ENCODE measurements around the gene ATP9B.
"Not testable (repeated sequence)": the region's sequence is repeated elsewhere in the genome, so short reads cannot be mapped to it uniquely, and the experiment has no call there.

Gene ATP9B

DNA sequence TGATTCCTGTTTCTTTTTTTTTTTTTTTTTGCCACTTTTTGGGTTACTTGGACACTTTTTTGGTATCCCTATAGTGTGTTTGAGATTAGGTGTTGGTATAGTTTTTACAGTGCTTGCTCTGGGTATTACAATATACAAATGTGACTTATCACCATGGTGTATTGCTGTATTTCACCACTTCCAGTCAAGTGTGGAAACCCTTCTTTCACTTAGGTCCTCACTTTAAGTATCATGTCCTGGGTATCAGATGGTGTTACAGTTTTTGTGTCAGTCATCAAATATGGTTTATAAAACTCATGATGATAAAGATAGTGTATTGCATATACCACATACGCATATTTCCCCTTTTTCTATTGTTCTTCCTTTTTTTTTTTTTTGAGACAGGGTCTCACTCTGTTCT lies 1.8 kb downstream of the ATP9B start:
- DNase-seq = no peak

DNA sequence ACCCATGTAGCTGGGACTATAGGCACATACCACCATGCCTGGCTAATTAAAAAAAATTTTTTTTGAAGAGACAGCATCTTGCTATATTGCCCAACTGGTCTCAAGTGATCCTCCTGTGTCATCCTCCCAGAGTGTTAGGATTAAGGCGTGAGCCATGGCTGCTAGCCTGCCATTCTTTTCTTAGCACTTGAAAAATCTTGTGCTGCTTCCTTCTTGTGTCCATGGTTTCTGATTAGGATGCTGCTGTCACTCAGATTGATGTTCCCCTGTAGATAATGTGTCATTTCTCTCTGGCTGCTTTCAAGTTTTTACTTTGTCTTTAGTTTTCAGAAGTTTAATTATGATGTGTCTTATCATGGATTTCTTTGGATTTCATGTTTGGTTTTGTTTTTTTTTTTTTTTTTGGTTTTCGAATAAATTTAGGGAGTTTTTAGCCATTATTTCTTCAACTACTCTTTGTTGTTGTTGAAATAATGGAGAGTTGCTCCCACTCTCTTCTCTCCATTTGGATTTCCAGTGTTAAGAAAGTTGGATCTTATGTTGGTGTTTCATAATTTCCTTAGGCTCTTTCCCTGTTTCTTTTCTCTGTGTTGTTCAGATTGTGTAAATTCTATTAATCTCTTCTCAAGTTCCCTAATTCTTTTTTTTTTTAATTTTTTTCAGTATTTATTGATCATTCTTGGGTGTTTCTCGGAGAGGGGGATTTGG lies 2.5 kb downstream of the ATP9B start:
- DNase-seq = no peak

DNA sequence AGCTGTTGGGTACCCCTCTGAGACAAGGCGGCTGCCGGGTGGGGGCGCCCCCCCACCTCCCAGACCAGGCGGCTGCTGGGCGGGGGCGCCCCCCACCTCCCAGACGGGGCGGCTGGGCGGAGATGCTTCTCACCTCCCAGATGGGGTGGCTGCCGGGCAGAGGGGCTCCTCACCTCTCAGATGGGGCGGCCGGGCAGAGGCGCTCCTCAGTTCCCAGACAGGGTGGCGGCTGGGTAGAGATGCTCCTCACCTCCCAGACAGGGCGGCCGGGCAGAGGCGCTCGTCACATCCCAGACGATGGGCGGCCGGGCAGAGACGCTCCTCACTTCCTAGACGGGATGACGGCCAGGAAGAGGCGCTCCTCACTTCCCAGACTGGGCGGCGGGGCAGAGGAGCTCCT lies 3.5 kb downstream of the ATP9B start:
- not testable (repeated sequence) for DNase-seq

DNA sequence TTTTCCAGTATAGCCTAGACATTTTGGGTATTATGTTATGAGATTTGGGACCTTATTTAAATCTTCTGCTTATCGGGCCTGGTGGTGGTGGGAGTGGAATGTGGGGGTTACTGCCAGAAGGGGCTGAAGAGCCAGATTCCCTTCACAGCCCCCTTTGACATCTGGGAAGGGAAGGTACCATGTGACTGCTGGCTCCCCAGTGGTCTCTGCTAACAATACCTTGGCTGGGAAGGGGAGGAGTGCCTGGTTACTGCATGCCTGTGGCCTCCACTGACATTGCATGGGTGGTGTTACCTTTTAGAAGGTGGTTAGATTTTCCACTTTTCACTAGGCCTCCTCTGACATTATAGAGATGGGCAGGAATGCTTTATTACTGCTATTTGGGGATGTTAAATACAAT lies 8.0 kb downstream of the ATP9B start:
- no peak for DNase-seq

DNA sequence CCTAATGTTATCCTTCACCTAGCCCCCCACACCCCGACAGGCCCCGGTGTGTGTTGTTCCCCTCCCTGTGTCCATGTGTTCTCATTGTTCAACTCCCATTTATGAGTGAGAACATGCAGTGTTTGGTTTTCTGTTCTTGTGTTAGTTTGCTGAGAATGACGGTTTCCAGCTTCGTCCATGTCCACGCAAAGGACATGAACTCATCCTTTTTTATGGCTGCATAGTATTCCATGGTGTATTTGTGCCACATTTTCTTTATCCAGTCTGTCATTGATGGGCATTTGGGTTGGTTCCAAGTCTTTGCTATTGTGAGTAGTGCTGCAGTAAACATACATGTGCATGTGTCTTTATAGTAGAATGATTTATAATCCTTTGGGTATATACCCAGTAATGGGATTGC lies 9.6 kb downstream of the ATP9B start:
- not testable (repeated sequence) for DNase-seq

DNA sequence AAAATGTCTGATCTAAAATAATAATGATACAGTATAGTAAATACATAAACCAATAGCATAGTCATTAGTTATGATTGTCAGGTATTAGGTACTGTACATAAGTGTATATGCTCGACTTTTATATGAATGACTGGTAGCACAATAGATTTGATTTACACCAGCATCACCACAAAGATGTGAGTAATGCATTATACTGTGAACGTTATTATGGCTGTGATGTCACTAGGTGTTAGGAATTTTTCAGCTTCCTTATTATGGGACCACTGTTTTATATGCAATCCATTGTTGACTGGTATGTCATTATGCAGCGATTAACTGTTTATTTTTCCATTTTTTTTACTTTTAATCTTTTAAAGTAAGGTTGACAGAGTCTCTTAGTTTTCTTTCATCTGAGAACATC lies 23.7 kb downstream of the ATP9B start:
- no peak for DNase-seq

DNA sequence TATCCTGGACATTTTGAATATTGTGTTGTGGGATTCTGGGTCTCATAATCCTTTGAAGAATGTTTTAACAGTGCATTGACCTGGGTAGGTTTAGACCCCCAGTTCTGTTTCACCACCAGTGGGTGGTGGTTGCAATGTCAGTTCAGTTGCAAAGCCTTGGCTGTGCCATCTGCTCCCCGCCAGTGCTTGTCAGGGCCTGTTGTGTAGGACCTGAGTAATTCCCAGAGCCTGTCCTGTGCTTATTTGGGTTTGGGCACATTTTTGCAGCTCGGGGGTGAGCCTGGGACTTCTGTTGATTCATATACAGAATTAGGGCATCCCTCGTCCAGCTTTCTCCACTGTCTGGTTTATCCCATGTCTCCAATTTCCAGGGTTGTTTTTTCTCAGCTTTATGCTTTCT lies 24.8 kb downstream of the ATP9B start:
- no peak for DNase-seq

DNA sequence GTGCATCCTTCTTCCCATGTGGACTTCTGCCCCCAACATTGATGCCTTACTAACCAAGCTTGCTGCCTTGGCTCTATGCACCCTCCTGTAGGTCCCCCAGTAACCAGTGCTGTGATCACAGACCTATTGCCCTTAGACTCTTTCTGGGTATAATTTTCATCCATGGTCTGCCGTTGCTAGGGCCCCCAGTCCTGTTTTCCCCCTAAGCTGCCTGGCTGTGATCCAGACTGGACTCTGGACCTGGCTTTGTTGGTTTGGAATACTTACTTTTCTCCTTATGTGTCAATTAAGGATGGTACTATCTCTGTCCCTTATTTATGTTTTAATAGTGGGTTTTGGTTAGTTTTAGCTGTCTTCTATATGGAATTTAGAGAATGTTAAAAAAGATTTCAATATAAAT lies 26.0 kb downstream of the ATP9B start:
- DNase-seq = no peak

DNA sequence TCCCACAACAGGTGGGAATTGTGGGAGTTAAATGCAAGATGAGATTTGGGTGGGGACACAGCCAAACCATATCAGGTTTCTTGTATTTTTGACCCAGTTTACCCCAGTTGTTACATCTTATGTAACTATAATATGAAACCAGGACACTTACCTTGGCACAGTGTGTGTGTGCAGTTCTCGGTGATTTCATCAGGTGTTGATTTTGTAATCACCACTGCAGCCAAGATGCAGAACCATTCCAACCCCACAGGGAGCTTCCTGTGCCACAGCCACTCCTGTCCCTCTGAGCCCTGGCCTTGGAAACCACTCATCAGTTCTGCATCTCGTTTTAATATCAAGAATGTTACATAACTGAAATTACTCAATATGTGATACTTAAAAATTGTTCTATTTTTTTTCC lies 31.8 kb downstream of the ATP9B start:
- no peak for DNase-seq

DNA sequence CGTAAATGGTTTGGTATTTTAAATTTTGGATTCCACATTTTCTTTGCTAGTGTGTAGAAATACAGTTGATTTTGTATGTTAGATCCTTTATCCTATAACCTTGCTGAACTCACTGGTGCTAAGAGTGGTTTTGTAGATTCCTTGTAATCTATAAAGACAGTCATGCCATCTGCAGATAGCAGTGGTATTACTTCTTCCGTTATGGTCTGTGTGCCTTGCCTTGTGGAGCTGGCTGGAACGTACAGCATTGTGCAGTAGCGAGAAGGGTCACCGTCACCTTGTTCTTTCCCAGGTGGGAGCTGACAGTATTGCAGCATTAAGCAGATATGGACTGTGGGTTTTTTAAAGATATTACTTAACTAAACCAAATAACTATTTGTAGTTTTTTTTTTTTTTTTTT lies 33.7 kb downstream of the ATP9B start:
- DNase-seq = no peak

DNA sequence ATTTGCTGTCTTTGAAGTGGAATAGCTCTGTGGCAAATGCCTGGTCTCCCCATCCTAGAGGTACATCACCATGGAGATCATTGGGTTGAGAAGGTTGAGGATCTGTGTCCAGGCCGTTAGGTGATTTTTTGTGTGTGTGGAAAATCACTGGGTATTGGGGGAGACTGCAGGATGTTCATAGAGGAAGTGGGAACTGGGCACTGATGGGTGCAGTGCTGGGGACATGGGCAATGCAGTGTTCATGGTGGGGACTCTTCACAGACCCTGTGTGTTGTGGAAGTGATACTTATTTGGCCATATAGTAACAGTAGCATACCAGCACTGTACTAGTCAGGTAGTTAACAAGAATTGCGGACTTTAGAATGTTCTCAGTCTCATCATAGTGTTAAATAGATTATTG lies 34.9 kb downstream of the ATP9B start:
- no peak for DNase-seq

DNA sequence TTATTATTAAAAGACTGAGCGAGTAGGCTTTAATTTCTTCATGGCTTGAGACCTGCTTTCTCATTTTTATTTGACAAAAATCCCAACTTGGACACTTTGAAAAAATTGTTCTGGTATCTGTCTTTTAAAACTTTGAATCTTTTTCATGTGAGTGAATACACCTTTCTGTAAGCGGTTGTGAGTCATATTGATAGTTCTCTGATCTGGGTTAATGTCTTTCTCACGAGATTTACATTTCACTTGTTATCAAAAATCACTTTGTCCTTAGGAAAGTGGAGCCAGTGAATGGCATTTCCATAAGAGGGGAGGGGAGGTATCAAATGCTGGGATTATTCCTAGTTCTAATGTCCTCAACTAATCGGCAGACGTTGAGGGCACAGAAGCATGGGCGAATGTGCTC lies 36.3 kb downstream of the ATP9B start:
- no peak for DNase-seq

DNA sequence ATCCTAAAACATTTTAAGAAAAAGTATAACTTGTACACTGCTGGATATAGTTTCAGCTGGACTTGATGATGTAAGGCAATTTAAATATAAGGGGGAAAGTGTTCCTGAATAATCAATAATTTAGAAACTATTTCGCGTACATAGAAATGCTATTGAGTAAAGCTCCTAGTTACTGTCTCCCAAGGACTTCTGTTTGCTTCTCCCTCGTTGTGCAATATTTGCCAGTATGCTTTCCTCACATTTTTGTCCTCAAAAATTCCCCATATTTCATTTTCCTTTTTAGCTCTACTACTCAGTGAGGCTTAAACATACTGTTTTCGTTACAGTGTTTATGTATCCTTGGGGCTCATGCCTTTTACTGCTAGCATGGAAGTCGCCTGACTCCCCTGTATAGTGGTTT lies 36.9 kb downstream of the ATP9B start:
- DNase-seq = no peak

DNA sequence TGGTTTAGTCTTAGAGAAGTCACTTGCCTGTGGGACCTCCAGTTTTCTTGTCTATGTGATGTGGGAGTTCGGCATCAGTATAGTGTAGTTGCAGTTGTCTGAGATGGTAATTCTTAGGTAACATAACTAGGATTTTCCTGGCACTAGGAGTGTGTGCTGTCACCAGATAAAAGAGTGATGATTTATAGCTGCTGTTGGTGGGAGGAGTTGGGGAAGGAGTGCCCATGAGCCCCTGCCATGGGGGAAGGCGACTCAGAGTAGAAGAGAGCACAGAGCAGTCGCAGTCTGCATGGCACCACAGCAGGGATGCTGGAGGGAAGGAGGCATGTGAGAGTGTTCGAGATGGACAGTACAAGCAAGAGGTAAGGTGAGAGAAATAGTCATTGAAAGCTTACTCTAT lies 38.7 kb downstream of the ATP9B start:
- no peak for DNase-seq

DNA sequence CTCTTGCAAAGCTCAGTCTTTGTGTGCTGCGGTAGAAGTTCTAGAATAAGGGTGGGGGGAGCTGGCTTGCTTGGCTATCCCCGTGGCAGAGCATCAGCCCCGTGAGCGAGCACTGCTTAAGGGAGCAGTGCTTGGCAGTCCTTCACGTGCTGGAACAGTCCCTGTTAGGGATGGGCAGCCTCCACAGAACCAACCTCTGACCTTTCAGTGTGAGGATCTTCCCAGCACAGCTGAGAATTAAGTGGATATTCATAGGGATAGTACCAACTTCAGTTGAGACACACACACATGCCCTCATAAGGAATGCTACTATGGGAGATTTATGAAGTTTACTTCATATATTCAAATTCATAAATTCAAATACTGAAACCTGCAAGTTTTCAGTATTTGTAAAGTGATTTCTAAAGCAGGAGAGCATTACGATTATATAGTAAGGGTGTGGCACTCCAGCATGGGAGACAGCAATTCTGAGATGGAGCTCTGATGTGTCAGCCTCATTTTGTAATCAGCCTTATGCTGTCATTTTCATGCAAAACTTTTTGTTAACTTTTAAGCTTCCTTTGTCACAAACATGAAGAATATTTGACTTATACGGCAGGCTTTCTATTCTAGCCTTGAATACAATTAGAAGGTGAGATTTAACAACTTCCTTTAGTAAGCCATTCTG lies 39.5 kb downstream of the ATP9B start:
- no peak for DNase-seq

DNA sequence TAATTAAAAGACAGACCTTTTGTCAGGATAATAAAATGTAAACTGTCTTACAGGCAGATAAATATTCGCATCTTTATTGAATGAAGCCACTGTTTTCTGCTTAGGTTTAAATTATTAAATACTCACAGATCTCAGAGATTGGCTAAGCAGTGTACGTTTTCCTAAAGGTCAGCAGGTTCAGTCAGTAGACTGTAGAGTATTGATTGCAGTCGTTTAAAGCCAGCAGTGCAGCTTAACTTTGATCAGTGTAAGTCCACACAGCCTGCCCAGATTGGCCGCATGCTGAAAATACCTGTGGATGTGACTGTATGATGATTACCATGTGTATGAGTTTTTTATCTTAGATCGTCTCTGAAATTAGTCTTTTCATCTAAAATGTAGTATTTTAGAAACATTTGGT lies 42.3 kb downstream of the ATP9B start:
- no peak for DNase-seq

DNA sequence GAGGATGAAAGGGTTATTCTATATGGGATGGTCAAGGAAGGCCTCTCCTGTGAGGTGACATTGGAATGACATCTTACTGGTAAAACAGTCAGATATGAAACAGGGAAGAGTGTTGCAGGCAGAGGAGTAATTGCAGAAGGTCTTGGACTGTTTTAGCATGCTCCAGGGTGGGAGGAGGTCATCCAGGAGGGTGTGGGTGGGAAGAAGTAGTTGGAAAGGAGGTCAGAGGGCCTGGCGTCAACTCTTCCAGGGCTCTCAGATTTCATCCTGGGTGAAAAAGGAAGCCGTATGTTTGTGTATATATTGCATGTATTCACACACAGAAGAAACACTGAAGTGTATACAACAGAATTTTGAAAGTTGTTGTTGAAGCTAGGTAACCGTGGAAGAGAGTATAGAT lies 48.2 kb downstream of the ATP9B start:
- no peak for DNase-seq

DNA sequence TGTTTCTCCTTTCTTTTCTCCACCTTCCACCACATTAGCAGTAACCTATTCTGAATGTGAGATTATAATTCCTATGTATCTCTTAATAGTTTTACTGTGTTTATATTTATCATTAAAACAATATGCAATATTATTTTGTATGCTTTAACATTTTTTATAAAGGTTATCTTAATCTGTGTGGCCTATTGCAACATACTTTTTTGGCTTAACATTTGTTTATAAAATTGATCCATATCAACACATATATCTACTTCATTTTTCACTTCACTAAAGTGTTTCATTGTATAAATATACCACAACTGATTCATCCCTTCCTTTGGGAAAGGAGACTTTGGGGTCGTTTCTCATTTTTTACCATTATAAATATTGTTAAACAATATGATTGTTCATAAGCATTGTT lies 48.6 kb downstream of the ATP9B start:
- DNase-seq = no peak

DNA sequence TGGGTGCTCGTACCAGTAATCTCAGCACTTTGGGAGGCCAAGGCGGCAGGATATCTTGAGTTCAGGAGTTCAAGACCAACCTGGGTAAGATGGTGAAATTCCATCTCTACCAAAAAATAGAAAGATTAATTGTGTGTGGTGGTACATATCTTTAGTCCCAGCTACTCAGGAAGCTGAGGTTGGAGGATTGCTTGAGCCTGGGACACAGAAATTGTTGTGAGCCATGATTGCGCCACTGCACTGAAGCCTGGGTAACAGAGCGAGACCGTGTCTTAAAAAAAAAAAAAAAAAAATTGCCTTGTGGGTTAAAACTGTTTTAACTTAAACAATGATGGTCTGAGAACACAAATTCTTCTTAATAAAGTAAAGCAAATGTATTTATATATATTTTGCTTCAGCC lies 49.6 kb downstream of the ATP9B start:
- no peak for DNase-seq

DNA sequence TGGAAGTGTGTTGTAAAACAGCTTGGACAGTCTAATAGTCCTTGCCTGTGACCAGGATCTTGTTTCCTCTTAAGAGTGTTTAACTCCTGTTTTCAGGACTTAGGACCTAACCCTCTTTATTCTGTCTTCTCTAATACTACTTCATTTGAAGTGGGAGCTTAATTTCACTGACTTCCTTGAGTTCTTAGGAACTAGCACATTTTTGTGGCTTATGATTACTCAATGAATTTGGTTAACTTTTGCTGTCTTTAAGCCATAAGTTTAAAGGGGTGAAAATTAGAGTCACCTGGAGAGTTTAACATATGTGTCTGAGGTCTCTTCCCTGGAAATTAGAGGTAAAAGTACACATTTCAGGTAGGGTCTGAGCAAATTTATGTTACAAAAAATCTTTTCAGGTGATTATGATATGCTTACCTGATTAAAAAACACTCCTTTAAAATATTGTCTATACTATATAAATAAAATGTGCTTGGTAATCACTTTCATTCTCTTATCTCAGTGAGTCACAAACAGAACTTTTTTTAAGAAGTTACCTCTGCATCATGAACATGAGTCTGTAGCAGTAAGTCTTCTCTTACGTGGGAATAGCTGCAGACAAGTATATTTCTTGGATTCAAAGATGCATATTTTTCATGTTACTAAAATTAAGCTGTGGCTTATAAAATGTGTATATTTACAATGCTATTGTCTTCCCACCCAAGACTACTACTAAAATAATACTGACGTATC lies 52.7 kb downstream of the ATP9B start:
- no peak for DNase-seq

DNA sequence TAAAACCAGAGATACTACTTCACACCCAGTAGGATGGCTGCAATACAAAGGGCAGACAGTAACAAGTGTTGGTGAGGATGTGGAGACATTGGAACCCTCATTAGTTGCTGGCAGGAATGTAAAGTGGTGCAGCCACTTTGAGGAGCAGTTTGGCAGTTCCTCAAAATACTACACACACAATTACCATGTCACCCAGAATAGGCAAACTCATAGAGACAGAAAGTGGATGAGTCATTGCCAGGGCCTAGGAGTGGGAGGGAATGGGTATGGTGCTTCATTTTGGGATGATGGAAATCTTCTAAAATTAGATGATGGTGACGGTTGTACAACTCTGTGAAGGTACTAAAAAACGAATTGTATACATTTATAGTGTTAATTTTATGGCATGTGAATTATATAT lies 54.8 kb downstream of the ATP9B start:
- DNase-seq = no peak

DNA sequence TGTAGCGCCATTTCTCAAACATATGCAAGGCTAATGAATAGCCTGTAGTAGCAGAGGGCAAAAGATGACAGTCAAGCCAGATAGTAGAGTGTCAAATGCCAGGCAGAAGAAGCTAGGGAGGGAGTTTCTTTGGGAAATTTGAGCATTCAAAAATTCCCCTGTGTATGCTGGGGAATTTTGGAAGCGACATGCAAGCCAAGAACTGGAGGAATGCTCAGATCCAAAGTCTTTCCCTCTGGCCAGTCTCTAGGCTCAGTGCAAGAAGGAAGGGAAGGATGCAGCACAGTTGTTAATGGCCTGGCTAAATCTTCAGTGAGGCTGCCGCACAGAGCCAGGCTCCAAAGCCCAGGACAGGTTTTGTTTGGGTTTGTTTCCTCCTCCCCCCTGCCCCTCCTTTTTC lies 59.9 kb downstream of the ATP9B start:
- DNase-seq = no peak

DNA sequence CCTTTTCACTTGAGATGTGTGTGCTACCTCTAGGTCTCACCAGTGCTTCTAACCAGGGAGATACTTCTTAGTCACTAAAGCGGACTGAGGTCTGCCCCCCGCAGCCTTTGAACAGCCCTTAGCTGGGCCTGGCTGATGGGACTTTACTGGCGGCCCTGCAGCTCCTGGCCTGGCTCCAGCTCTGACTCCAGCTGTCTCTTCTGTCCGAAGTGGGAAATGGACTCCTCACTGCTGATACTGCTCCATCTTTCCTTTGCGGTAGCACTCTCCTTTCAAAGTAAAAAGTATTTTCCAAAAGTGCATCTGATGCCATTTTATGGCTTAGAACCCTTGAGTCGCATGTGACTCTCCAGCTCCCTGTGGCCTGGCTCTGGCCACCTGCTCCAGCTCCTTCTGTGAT lies 64.5 kb downstream of the ATP9B start:
- no peak for DNase-seq

DNA sequence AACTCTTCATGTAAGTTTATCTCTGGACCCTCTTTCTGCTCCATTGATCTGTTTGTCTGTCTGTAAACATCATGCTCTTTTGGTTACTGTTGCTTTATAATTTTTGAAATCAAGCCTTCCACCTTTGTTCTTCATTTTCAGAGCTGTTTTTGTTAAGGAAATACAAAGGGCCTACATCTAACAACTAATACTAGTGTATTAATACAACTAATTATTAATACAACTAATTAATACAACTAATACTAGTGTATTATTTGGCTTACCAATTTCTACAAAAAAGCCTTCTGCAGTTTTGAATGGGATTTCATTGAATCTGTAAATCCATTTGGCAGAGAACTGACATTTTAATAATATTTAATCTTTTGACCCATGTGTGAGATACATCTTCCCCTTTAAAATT lies 66.7 kb downstream of the ATP9B start:
- no peak for DNase-seq

DNA sequence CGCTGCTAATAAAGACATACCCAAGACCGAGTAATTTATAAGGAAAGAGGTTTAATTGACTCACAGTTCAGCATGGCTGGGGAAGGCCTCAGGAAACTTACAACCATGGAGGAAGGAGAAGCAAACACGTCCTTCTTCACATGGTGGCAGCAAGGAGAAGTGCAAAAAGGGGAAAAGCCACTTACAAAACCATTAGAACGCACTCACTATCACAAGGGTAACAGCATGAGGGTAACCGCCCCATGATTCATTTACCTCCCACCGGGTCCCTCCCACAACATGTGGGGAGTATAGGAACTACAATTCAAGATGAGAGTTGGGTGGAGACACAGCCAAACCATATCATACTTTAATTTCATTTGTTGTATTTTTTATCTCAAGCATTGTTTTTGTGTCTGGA lies 67.5 kb downstream of the ATP9B start:
- DNase-seq = no peak

Data from GDM1 (cell line).